Lower lobe of right lung (tissue), 2 donors: ENCODE results near the gene VIPR2. TPM values are rescaled to one million over a fixed set of nuclear protein-coding genes. Genes with fewer than 3 reads are reported as not detected.
A peak's percentile ranks its signal among the peaks of the same experiment; 100 is the strongest.

Experiments
- ATAC-seq, 2 donors: fragments of 200-7000 bp; cut with Tn5 transposase; one replicate each; pipeline ENCODE4 v1.9.1; 2020 to 2022; ENCODE audit warnings: mild to moderate bottlenecking in 2 of 2, moderate library complexity in 2 of 2
- DNase-seq: peaks from one replicate; pipeline ENCODE4 v3.0.0-alpha.2; 2020
- H3K27ac ChIP-seq: fragments of 200-600 bp; one replicate; pipeline ENCODE4 v1.8.0; 2022
- H3K27me3 ChIP-seq: fragments of 200-600 bp; one replicate; pipeline ENCODE4 v1.8.0; 2022; ENCODE audit warnings: low read depth
- H3K36me3 ChIP-seq: fragments of 200-600 bp; one replicate; pipeline ENCODE4 v1.8.0; 2022; ENCODE audit warnings: mild to moderate bottlenecking
- H3K4me1 ChIP-seq: fragments of 200-600 bp; one replicate; pipeline ENCODE4 v1.8.0; 2022
- H3K4me3 ChIP-seq: fragments of 200-600 bp; one replicate; pipeline ENCODE4 v1.8.0; 2022; ENCODE audit warnings: mild to moderate bottlenecking
- H3K9me3 ChIP-seq: fragments of 200-600 bp; one replicate; pipeline ENCODE4 v1.8.0; 2022
- CTCF ChIP-seq: fragments of 200-600 bp; IDR thresholded peaks from one replicate; pipeline ENCODE4 v1.8.0; 2022; ENCODE audit warnings: antibody characterized with exemption, mild to moderate bottlenecking
- intact Hi-C: fragments of 100-400 bp; cut with DNase I; formaldehyde crosslinking; loops from one replicate; pipeline ENCODE4 v1.11.0; 2022
- total RNA-seq: library from RNA; stranded (reverse); fragmentation: NEBNext Ultra II Directional; extraction: Animal tissue kit (Norgen Biotek cat#: 25700); gene quantifications from one replicate; pipeline ENCODE4 v1.2.1, GENCODE V29; 2021
- donor health status: DM: no; HTN: yes; CAD: no; lungs with severe emphysema.

The VIPR2 gene
- total RNA-seq, 1 donor from 2014 or later, result 0.80 TPM

DNA sequence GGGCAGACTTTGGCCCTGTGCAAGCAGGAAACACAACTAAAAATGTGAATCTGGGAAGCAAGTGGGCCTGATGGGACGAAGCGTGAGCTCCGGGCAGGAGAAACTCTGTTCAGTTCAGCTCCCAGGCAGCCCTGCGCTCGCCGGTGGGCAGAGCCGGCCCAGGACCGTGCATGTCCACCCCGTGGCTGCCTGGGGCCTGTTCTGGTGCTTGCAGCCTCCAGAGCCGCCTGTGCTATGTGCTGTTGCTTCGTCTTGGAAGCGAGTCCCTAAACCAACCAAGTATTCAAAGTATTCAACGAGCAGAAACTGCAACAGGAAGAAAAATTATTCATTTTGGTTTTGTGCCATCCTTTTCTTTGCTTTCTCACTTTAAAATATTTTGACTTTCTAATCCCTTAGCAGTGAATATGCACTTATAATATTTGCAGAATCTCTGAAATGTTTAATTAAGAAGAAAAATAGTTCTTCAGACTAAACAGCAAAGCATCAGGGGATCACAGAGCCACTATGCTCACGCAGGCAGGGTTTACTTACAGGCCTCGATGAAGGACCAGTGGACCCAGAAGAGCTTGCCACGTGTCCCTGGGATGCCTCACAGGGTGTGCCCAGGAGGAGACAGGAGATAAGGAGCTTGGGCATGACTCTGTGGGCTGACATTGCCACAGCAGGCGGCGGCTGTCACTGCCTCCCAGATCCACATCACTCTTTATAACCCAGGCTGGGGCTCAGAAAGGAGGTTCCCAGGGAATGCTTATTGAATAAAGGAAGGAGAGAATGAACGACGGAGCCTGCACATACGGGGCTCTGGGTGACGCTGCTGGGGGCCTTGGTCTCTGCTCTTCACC is 45.6 kb downstream of the VIPR2 start:
- no peaks in the 10 kb centered on the region for H3K27me3 ChIP-seq
- peak; percentile 40 to 48 for ATAC-seq
- no peaks in the 10 kb centered on the region for H3K36me3 ChIP-seq
- intact Hi-C loops, result no loop called here
- no peaks in the 10 kb centered on the region for H3K9me3 ChIP-seq
- TF ChIP-seq CTCF, result no peak
- peak overlapping the region; percentile 31 for H3K27ac ChIP-seq
- DNase-seq, result no peak
- H3K4me1 ChIP-seq, result peaks cover 16% of the 10 kb centered on the region
- H3K4me3 ChIP-seq, result no peak overlapping the region

- intact Hi-C loops, result no loop called here
- DNase-seq (no peak), ATAC-seq (peak in 1 of 2 donors; percentile 21)
Observed at GRCh38 chr7:159098424-159098786, 46.3 kb downstream of the VIPR2 start.

GRCh38 chr7:159097661-159098423 is 46.8 kb downstream of the VIPR2 start:
- Histone ChIP-seq H3K27me3 (no peaks in the 10 kb centered on the region), H3K27ac (peak overlapping the region; percentile 61), H3K4me1 (peaks cover 16% of the 10 kb centered on the region), H3K9me3 (no peaks in the 10 kb centered on the region), H3K4me3 (no peak overlapping the region), H3K36me3 (no peaks in the 10 kb centered on the region)
- DNase-seq (no peak), ATAC-seq (no peak)
- TF ChIP-seq CTCF, result no peak
- intact Hi-C loops, result no loop called here

More at GRCh38 chr7:159098424-159098786, 46.3 kb downstream of the VIPR2 start:
- Histone ChIP-seq H3K4me3 (no peak overlapping the region), H3K27me3 (no peaks in the 10 kb centered on the region), H3K27ac (peak overlapping the region; percentile 31), H3K36me3 (no peaks in the 10 kb centered on the region), H3K4me1 (peaks cover 16% of the 10 kb centered on the region), H3K9me3 (no peaks in the 10 kb centered on the region)
- TF ChIP-seq CTCF, result no peak

GRCh38 chr7:159096736-159097581 is 47.7 kb downstream of the VIPR2 start:
- no peaks in the 10 kb centered on the region for H3K9me3 ChIP-seq
- H3K4me3 ChIP-seq, result no peak overlapping the region
- H3K36me3 ChIP-seq, result no peaks in the 10 kb centered on the region
- peak overlapping the region; percentile 61 for H3K27ac ChIP-seq
- peaks cover 16% of the 10 kb centered on the region for H3K4me1 ChIP-seq
- no peak for TF ChIP-seq CTCF
- ATAC-seq (peak; percentile 62 to 63), DNase-seq (no peak)
- intact Hi-C loops, result no loop called here
- H3K27me3 ChIP-seq, result no peaks in the 10 kb centered on the region

DNA sequence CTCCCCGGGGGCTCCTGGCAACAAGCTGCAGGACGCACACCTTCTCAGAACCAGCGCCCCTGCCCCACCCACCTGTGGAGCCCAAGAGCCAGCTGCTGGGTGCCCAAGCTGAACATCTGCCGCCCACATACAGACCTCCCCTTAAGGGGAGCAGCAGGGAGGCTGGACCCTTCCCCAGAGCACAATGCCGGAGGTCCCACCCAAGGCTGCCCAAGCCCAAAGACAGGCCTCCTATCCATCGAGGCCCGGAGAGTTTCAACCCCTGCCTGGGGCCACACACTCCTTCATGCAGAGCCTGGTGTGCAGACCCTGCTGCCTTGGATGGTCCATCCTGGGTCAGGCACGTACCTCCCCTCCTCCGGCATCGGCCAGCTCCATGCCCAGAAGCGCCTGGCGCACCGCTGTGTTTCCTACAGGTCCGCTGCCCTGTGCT is 48.7 kb downstream of the VIPR2 start:
- DNase-seq (no peak), ATAC-seq (peak in 1 of 2 donors; percentile 3)
- TF ChIP-seq CTCF, result no peak

More for the DNA sequence above, 48.7 kb downstream of the VIPR2 start:
- H3K4me3 ChIP-seq, result no peak overlapping the region
- intact Hi-C loops, result no loop called here
- H3K9me3 ChIP-seq, result no peaks in the 10 kb centered on the region
- no peak overlapping the region for H3K27ac ChIP-seq
- peaks cover 16% of the 10 kb centered on the region for H3K4me1 ChIP-seq
- no peaks in the 10 kb centered on the region for H3K36me3 ChIP-seq
- H3K27me3 ChIP-seq, result no peaks in the 10 kb centered on the region
